ENCODE data around the gene ZDHHC14.

DNA sequence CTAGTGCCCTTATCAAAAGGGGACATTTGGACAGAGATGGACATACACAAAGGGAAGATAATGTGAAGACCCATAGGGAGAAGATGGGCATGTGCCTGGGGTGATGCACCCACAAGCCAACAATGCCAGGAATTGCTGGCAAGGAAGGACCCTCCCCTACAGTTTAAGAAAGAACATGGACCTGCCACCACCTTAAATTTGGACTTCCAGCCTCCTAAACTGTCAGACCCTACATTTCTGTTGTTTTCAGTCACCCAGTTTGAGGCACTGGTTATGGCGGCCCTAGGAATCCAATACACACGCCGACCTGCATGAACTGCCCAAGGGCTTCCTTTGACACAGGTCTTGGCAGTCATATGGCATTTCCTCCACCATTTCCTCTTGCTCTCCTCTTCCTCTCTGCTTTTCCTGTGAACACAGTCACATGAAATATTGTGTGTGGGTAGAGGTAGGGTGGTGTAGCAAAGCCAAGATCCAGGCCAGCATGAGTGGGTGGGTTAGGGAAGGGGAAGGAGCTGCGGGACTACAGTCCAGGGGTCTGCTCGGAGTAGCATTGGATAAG is 115.6 kb downstream of the ZDHHC14 start:
- TF ChIP-seq CTCF (IDR thresholded peaks at IDR 0.05; ENCODE audit: low read depth, low read length, poor library complexity, severe bottlenecking) (no peak), EZH2phosphoT487 (IDR thresholded peaks at IDR 0.05; ENCODE audit: borderline replicate concordance, low read length) (no peak)
